A549 (cell line): Measurements from ENCODE around the gene THEM4.

Experiments
- CEBPB ChIP-seq, 2 experiments: fragments of >200 bp in 1 of 2; sonication (Bioruptor Twin) in 1 of 2; formaldehyde crosslinking in 1 of 2; IDR thresholded peaks; 2 replicates each; pipeline ENCODE4 v1.6.1; 2012 to 2016
- CHD2 ChIP-seq: fragments of 150-350 bp; IDR thresholded peaks from 2 replicates; pipeline ENCODE4 v1.6.1; 2014; ENCODE audit warnings: low read length; ENCODE audit not compliant: partially characterized antibody
- POLR2A ChIP-seq: IDR thresholded peaks from 2 replicates; pipeline ENCODE4 v1.6.1; 2012; ENCODE audit warnings: mild to moderate bottlenecking, low read length
- TF ChIP-seq, protein P1 (sequence below): fragments of 200-600 bp; sonication (generic); IDR thresholded peaks from 2 replicates; pipeline ENCODE4 v1.6.1; 2016; ENCODE audit warnings: antibody characterized with exemption, mild to moderate bottlenecking, moderate library complexity
- TF ChIP-seq, protein P2 (sequence below): IDR thresholded peaks from 2 replicates; pipeline ENCODE4 v1.6.1; 2012
- TF ChIP-seq, protein P3 (sequence below): fragments of >200 bp; sonication (Bioruptor Twin); formaldehyde crosslinking; IDR thresholded peaks from 3 replicates; pipeline ENCODE4 v1.5.1; 2016

DNA sequence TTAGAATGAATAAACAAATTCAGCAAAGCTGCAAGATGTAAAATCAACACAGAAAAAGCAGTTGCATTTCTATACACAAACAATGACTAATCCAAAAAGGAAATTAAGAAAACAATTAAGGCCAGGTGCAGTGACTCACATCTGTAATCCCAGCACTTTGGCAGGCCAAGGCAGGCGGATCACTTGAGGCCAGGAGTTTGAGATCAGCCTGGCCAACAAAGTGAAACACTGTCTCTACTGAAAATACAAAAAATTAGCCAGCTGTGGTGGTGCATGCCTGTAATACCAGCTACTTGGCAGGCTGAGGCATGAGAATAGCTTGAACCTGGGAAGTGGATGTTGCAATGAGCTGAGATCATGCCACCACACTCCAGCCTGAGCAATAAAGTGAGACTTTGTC is 22.3 kb downstream of the THEM4 start:
- TF ChIP-seq, protein P1, sequence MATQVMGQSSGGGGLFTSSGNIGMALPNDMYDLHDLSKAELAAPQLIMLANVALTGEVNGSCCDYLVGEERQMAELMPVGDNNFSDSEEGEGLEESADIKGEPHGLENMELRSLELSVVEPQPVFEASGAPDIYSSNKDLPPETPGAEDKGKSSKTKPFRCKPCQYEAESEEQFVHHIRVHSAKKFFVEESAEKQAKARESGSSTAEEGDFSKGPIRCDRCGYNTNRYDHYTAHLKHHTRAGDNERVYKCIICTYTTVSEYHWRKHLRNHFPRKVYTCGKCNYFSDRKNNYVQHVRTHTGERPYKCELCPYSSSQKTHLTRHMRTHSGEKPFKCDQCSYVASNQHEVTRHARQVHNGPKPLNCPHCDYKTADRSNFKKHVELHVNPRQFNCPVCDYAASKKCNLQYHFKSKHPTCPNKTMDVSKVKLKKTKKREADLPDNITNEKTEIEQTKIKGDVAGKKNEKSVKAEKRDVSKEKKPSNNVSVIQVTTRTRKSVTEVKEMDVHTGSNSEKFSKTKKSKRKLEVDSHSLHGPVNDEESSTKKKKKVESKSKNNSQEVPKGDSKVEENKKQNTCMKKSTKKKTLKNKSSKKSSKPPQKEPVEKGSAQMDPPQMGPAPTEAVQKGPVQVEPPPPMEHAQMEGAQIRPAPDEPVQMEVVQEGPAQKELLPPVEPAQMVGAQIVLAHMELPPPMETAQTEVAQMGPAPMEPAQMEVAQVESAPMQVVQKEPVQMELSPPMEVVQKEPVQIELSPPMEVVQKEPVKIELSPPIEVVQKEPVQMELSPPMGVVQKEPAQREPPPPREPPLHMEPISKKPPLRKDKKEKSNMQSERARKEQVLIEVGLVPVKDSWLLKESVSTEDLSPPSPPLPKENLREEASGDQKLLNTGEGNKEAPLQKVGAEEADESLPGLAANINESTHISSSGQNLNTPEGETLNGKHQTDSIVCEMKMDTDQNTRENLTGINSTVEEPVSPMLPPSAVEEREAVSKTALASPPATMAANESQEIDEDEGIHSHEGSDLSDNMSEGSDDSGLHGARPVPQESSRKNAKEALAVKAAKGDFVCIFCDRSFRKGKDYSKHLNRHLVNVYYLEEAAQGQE, result no peak
- TF ChIP-seq, protein P2, sequence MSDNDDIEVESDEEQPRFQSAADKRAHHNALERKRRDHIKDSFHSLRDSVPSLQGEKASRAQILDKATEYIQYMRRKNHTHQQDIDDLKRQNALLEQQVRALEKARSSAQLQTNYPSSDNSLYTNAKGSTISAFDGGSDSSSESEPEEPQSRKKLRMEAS, result no peak
- TF ChIP-seq POLR2A, result no peak
- no peak for TF ChIP-seq CEBPB (IDR thresholded peaks at IDR 0.05)
- TF ChIP-seq, protein P3, sequence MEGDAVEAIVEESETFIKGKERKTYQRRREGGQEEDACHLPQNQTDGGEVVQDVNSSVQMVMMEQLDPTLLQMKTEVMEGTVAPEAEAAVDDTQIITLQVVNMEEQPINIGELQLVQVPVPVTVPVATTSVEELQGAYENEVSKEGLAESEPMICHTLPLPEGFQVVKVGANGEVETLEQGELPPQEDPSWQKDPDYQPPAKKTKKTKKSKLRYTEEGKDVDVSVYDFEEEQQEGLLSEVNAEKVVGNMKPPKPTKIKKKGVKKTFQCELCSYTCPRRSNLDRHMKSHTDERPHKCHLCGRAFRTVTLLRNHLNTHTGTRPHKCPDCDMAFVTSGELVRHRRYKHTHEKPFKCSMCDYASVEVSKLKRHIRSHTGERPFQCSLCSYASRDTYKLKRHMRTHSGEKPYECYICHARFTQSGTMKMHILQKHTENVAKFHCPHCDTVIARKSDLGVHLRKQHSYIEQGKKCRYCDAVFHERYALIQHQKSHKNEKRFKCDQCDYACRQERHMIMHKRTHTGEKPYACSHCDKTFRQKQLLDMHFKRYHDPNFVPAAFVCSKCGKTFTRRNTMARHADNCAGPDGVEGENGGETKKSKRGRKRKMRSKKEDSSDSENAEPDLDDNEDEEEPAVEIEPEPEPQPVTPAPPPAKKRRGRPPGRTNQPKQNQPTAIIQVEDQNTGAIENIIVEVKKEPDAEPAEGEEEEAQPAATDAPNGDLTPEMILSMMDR, result no peak
- TF ChIP-seq CHD2, result no peak
